Activated CD4-positive, alpha-beta T cell treated with anti-CD3 and anti-CD28 coated beads, Interleukin-10, Interleukin-2, amounts not matched to agents 100 ng/mL and 50 ng/mL, durations not matched to agents 16 hours and 8 hours (primary cell): ENCODE data around the gene SLC25A21.
"Not testable (repeated sequence)": the region's sequence is repeated elsewhere in the genome, so short reads cannot be mapped to it uniquely, and the experiment has no call there.

Source experiments
- DNase-seq: peaks from one replicate; pipeline ENCODE4 v3.0.0-alpha.2; 2020

SLC25A21 gene

GRCh38 chr14:36817071-36817930 lies 355.1 kb downstream of the SLC25A21 start:
- no peak for DNase-seq

- no peak for DNase-seq
Observed at GRCh38 chr14:36816481-36816880, 355.9 kb downstream of the SLC25A21 start.

- not testable (repeated sequence) for DNase-seq
Observed at GRCh38 chr14:36814783-36815182, 357.6 kb downstream of the SLC25A21 start.

GRCh38 chr14:36810209-36810608 lies 362.2 kb downstream of the SLC25A21 start:
- DNase-seq, result no peak

- no peak for DNase-seq
Observed at GRCh38 chr14:36807727-36808126, 364.7 kb downstream of the SLC25A21 start.

GRCh38 chr14:36805131-36805559 lies 367.3 kb downstream of the SLC25A21 start:
- DNase-seq, result no peak

GRCh38 chr14:36797634-36798033 lies 374.8 kb downstream of the SLC25A21 start:
- DNase-seq, result no peak

GRCh38 chr14:36791402-36791801 lies 381.0 kb downstream of the SLC25A21 start:
- DNase-seq, result no peak

- DNase-seq, result no peak
Observed at GRCh38 chr14:36785511-36785910, 386.9 kb downstream of the SLC25A21 start.

GRCh38 chr14:36784541-36784940 lies 387.9 kb downstream of the SLC25A21 start:
- DNase-seq, result no peak

- DNase-seq, result no peak
Observed at GRCh38 chr14:36781897-36782296, 390.5 kb downstream of the SLC25A21 start.

GRCh38 chr14:36773558-36773957 lies 398.8 kb downstream of the SLC25A21 start:
- no peak for DNase-seq

- DNase-seq, result no peak
Observed at GRCh38 chr14:36773136-36773540, 399.3 kb downstream of the SLC25A21 start.

- DNase-seq, result no peak
Observed at GRCh38 chr14:36771028-36771640, 401.3 kb downstream of the SLC25A21 start.

GRCh38 chr14:36768638-36769337 lies 403.6 kb downstream of the SLC25A21 start:
- no peak for DNase-seq

- DNase-seq, result no peak
Observed at GRCh38 chr14:36767603-36768281, 404.7 kb downstream of the SLC25A21 start.

GRCh38 chr14:36766974-36767373 lies 405.4 kb downstream of the SLC25A21 start:
- DNase-seq, result no peak

- DNase-seq, result no peak
Observed at GRCh38 chr14:36757734-36758601, 414.4 kb downstream of the SLC25A21 start.

GRCh38 chr14:36756226-36756625 lies 416.2 kb downstream of the SLC25A21 start:
- no peak for DNase-seq

GRCh38 chr14:36755756-36756155 lies 416.6 kb downstream of the SLC25A21 start:
- no peak for DNase-seq

- no peak for DNase-seq
Observed at GRCh38 chr14:36751920-36752319, 420.5 kb downstream of the SLC25A21 start.

GRCh38 chr14:36751106-36751505 lies 421.3 kb downstream of the SLC25A21 start:
- no peak for DNase-seq
